GM18868 (cell line): ENCODE results near the gene CTLA4.
A peak's percentile ranks its signal among the peaks of the same experiment; 100 is the strongest.

Experiments
- ATAC-seq: cut with Tn5 transposase; IDR thresholded peaks from one replicate; pipeline ENCODE4 v1.9.1; 2021; ENCODE audit warnings: mild to moderate bottlenecking, moderate library complexity; ENCODE audit not compliant: unreplicated experiment

CTLA4 gene

DNA sequence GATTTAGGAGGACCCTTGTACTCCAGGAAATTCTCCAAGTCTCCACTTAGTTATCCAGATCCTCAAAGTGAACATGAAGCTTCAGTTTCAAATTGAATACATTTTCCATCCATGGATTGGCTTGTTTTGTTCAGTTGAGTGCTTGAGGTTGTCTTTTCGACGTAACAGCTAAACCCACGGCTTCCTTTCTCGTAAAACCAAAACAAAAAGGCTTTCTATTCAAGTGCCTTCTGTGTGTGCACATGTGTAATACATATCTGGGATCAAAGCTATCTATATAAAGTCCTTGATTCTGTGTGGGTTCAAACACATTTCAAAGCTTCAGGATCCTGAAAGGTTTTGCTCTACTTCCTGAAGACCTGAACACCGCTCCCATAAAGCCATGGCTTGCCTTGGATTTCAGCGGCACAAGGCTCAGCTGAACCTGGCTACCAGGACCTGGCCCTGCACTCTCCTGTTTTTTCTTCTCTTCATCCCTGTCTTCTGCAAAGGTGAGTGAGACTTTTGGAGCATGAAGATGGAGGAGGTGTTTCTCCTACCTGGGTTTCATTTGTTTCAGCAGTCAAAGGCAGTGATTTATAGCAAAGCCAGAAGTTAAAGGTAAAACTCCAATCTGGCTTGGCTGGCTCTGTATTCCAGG is at the start of gene CTLA4:
Gene CTLA4, plus strand, starts transcription at position 211 of the 640 bp plus-strand sequence. Its CDS starts 172 bp downstream, at position 383.
- ATAC-seq = no peak

DNA sequence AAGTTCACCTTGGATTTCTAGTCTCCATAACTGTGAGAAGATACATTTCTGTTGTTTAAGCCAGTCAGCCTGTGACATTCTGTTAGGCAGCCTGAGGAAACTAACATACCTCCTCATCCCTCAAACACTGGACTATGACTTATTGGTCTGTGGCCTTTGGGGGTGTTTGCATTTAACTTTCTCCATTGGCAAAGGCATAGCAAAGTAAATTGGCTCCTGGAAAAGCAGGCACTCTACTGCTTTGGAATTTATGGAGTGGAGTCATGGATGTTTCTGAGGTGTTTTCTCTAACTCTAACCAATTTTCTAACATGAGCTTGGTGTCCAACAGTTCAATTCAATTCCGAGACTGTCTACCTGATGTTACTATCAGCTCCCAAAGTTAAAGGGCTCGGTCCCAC is 48.9 kb upstream of the CTLA4 start:
- no peak for ATAC-seq

DNA sequence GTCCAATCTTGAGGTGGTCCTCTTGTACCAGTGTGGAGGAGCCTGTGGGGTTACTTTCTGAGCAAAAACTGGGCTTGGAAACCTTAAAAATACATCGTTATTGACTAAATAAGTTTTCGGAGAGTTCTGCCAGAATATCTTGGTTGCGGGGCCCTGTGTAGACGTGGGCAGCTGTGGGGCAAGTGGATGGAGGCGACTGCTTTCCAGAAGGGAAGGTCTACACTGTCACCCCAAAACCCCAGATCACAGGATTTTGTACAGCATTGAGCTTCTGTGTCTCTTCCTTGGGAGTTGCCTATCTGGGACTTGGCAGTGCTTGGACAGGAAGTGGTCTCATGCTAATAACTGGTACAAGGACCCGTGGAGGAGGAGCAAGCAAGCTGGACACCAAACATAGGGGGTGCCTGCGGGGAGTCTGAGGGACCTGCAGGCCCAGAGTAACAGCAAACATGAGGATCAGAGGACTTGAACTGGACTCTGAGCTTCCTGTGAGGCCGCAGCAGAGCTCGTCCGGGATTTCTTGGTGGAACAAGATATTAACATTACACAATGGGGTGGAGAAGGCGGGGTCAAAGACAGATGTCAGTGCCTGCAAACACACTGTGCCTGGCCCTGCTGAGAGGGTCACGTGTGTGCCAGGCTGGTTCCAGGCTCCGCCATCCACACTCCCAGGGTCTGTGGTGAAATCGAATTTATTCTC is 48.0 kb upstream of the CTLA4 start:
- ATAC-seq = no peak

DNA sequence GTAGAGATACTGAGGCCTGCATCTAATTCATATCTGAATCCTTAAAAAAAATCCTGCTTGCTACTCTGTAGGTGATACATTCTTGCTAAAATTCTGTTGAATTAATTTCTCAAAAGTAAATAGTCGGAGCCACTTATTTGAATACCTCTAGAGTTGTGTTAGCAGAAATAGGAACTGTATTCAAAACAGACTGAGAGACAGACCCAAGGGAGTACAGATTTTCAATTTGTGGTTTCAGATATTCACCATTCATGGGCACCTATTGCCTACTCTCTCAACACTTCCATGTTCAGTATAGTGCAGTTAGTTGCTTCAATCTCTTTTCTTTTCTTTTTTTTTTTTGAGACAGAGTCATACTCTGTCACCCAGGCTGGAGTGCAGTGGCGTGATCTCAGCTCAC is 46.6 kb upstream of the CTLA4 start:
- ATAC-seq = peak; percentile 87

- ATAC-seq = no peak
Observed at GRCh38 chr2:203822240-203822639, 45.3 kb upstream of the CTLA4 start.

- no peak for ATAC-seq
Observed at GRCh38 chr2:203823173-203823572, 44.4 kb upstream of the CTLA4 start.

DNA sequence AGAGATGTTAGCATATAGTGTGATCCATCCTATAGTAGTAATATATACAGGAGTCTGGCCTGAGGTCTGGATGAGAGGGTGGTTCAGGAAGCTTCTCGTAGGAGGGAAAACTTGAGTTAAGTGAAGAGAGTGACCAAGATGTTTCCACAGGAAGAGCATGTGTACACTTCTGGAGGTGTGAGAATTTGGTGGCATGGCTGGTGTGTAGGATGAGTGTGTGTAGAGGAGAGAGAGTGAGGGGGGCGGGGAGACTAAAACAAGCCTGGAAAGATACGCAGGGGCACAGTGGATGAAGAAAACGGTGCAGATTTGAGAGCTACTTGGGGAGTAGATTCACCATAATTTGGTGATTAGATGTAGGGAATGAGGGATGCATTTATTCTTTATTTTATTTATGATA is 43.5 kb upstream of the CTLA4 start:
- no peak for ATAC-seq

DNA sequence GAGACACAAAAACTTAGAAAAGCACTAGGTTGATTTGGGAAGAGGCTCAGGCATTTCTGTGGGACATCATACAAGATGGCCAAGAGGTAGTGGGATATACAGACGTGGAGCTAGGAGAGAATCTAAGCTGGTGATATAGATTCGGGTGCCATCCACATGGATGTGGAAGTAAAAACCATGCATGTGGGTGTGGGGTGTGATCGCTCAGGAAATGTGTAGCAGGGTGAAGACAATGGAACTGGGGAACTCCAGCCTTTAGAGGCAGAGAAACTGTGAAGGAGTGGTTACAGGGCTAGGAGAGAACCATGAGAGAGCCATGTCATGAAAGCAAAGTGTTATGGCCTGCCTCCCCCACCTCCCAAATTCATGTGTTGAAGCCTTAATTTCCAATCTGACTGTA is 43.0 kb upstream of the CTLA4 start:
- ATAC-seq = no peak

DNA sequence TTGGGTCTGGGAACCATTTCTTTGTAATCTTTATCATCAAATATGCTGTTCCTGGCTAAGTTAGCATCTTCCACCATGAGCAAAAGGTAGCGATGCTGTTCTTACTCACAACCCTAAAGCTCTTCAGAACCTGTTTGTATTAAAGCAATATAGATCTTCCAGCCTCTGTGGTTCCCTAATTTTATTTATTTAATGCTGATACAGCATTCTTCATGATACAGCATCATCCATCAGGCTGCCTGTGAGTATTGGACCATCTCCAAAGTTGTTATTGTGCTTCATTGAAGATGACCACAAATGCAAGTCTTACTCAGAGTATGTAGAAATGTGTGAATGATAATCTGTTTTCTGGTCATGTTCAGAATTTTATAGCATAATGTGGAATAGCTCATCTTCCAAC is 40.9 kb upstream of the CTLA4 start:
- ATAC-seq = no peak

- ATAC-seq = no peak
Observed at GRCh38 chr2:203830304-203831055, 37.1 kb upstream of the CTLA4 start.

GRCh38 chr2:203835420-203835819 is 32.2 kb upstream of the CTLA4 start:
- no peak for ATAC-seq

GRCh38 chr2:203835892-203836800 is 31.4 kb upstream of the CTLA4 start:
- ATAC-seq = no peak

DNA sequence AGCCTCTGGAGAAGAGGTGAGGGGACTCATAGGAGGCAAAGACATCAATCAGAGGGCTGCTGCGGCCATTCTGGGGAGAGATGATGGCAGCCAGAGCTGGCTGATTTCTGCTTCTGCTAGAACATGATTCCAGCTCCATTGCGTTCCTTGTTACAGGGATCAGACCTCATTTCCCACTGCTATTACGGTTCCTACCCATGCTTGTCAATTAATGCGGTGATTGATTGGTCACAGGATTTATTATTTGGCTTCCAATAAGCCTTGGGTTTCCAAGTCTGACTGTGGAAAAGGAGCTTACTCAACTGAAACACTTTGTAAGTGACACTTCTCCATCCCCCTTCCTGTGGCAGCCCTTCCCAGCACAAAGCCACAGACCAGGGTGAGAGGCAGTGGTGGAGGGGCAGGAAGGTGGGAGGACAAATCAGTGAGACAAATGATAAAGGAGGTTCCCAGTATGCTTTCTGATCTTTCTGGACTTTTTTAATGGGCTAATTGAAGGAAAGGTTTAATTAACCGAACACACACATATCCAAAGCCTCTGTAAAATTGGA is 26.8 kb upstream of the CTLA4 start:
- ATAC-seq = no peak

GRCh38 chr2:203841654-203842053 is 25.9 kb upstream of the CTLA4 start:
- ATAC-seq = no peak

- no peak for ATAC-seq
Observed at GRCh38 chr2:203842373-203842772, 25.2 kb upstream of the CTLA4 start.

- no peak for ATAC-seq
Observed at GRCh38 chr2:203846490-203847105, 21.0 kb upstream of the CTLA4 start.

- ATAC-seq = no peak
Observed at GRCh38 chr2:203849010-203849409, 18.6 kb upstream of the CTLA4 start.

GRCh38 chr2:203852760-203853159 is 14.8 kb upstream of the CTLA4 start:
- no peak for ATAC-seq

DNA sequence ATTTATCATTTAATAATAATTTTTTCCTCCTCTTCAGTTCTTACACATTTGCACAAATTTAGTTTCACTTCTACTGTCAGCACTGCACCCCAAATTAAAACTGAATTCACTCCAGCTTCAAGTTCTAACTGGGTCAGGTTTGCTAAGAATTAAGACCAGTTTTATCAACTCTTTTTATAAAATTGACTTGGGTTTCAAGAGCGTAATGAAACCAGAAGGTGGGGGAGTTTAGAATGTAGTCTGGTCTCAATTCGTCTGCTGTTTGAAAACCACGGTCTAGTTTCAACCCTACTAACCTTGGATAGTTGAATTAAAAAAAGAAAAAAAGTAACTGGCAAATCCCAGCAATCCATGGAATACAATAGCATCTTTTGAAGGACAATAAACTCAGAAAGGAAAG is 14.3 kb upstream of the CTLA4 start:
- no peak for ATAC-seq

GRCh38 chr2:203853722-203854121 is 13.8 kb upstream of the CTLA4 start:
- no peak for ATAC-seq
